WTC11 (cell line): ENCODE data around the gene CCDC60.

Experiments
- AFF4 ChIP-seq: sonication (generic); formaldehyde crosslinking; IDR thresholded peaks from 2 replicates; pipeline ENCODE4 v1.8.1; 2023; ENCODE audit warnings: mild to moderate bottlenecking, missing genetic modification reagents, borderline replicate concordance
- CREB1 ChIP-seq: sonication (generic); formaldehyde crosslinking; IDR thresholded peaks from 2 replicates; pipeline ENCODE4 v1.8.0; 2023; ENCODE audit warnings: mild to moderate bottlenecking, missing genetic modification reagents
- ELF4 ChIP-seq: sonication (generic); formaldehyde crosslinking; IDR thresholded peaks from 2 replicates; pipeline ENCODE4 v1.8.1; 2022; ENCODE audit warnings: low read depth, mild to moderate bottlenecking, moderate library complexity, missing genetic modification reagents
- ZNF138 ChIP-seq: sonication (generic); formaldehyde crosslinking; conservative IDR thresholded peaks from 2 replicates; pipeline ENCODE4 v1.8.1; 2022; ENCODE audit warnings: mild to moderate bottlenecking, moderate library complexity, missing genetic modification reagents
- TF ChIP-seq, protein P1 (sequence below): fragments of 200-600 bp; IDR thresholded peaks from 2 replicates; pipeline ENCODE4 v1.8.0; 2022; ENCODE audit warnings: antibody characterized with exemption
- TF ChIP-seq, protein P2 (sequence below): sonication (generic); formaldehyde crosslinking; conservative IDR thresholded peaks from 2 replicates; pipeline ENCODE4 v1.8.1; 2023; ENCODE audit warnings: mild to moderate bottlenecking, low read depth, missing genetic modification reagents, moderate library complexity
- TF ChIP-seq, protein P3 (sequence below): sonication (generic); formaldehyde crosslinking; IDR thresholded peaks from 2 replicates; pipeline ENCODE4 v1.8.1; 2022; ENCODE audit warnings: missing genetic modification reagents, borderline replicate concordance
- TF ChIP-seq, protein P4 (sequence below): sonication (generic); formaldehyde crosslinking; IDR thresholded peaks from 2 replicates; pipeline ENCODE4 v1.8.1; 2023; ENCODE audit warnings: mild to moderate bottlenecking, missing genetic modification reagents, moderate library complexity

DNA sequence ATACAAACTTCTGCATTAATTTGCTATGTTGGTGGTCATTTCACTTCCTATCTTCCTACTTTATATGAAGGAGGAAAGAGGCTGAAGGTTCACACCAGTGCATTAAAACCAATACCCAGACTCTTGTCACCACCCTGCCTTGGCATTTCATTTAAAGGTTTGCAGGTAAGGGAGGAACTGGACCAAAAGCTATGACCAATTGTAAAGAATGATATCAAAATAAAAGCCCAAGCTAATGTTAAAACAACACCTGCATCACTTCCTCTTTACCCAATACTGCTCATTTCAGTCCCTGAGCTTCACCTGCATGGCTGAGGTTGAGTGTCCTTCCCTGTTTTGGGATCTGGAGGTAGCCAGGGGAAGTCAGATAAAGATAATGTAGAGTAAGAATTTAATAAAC is 211.8 kb downstream of the CCDC60 start:
- TF ChIP-seq, protein P1, sequence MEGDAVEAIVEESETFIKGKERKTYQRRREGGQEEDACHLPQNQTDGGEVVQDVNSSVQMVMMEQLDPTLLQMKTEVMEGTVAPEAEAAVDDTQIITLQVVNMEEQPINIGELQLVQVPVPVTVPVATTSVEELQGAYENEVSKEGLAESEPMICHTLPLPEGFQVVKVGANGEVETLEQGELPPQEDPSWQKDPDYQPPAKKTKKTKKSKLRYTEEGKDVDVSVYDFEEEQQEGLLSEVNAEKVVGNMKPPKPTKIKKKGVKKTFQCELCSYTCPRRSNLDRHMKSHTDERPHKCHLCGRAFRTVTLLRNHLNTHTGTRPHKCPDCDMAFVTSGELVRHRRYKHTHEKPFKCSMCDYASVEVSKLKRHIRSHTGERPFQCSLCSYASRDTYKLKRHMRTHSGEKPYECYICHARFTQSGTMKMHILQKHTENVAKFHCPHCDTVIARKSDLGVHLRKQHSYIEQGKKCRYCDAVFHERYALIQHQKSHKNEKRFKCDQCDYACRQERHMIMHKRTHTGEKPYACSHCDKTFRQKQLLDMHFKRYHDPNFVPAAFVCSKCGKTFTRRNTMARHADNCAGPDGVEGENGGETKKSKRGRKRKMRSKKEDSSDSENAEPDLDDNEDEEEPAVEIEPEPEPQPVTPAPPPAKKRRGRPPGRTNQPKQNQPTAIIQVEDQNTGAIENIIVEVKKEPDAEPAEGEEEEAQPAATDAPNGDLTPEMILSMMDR = no peak
- TF ChIP-seq, protein P2, sequence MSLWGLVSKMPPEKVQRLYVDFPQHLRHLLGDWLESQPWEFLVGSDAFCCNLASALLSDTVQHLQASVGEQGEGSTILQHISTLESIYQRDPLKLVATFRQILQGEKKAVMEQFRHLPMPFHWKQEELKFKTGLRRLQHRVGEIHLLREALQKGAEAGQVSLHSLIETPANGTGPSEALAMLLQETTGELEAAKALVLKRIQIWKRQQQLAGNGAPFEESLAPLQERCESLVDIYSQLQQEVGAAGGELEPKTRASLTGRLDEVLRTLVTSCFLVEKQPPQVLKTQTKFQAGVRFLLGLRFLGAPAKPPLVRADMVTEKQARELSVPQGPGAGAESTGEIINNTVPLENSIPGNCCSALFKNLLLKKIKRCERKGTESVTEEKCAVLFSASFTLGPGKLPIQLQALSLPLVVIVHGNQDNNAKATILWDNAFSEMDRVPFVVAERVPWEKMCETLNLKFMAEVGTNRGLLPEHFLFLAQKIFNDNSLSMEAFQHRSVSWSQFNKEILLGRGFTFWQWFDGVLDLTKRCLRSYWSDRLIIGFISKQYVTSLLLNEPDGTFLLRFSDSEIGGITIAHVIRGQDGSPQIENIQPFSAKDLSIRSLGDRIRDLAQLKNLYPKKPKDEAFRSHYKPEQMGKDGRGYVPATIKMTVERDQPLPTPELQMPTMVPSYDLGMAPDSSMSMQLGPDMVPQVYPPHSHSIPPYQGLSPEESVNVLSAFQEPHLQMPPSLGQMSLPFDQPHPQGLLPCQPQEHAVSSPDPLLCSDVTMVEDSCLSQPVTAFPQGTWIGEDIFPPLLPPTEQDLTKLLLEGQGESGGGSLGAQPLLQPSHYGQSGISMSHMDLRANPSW (CRISPR knock-in tag) = no peak
- TF ChIP-seq, protein P3, sequence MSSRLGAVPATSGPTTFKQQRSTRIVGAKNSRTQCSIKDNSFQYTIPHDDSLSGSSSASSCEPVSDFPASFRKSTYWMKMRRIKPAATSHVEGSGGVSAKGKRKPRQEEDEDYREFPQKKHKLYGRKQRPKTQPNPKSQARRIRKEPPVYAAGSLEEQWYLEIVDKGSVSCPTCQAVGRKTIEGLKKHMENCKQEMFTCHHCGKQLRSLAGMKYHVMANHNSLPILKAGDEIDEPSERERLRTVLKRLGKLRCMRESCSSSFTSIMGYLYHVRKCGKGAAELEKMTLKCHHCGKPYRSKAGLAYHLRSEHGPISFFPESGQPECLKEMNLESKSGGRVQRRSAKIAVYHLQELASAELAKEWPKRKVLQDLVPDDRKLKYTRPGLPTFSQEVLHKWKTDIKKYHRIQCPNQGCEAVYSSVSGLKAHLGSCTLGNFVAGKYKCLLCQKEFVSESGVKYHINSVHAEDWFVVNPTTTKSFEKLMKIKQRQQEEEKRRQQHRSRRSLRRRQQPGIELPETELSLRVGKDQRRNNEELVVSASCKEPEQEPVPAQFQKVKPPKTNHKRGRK (CRISPR knock-in tag) = no peak
- TF ChIP-seq ZNF138 (no peak), ELF4 (CRISPR knock-in tag) (no peak), AFF4 (CRISPR knock-in tag) (no peak), CREB1 (CRISPR knock-in tag) (no peak)
- TF ChIP-seq, protein P4, sequence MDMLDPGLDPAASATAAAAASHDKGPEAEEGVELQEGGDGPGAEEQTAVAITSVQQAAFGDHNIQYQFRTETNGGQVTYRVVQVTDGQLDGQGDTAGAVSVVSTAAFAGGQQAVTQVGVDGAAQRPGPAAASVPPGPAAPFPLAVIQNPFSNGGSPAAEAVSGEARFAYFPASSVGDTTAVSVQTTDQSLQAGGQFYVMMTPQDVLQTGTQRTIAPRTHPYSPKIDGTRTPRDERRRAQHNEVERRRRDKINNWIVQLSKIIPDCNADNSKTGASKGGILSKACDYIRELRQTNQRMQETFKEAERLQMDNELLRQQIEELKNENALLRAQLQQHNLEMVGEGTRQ = no peak
